K562 (cell line): Measurements from ENCODE around the gene CTCF. TPM values are rescaled to one million over a fixed set of nuclear protein-coding genes. Genes with fewer than 3 reads are reported as not detected.

ENCODE experiments used
- ATAC-seq: fragments of 200-7000 bp; cut with Tn5 transposase; 3 replicates; pipeline ENCODE4 v1.9.1; 2020; ENCODE audit warnings: moderate library complexity
- BruUV-seq: library from RNA; stranded (reverse); fragments of 400-500 nt; replicated peaks from 2 replicates; lab custom pipeline; 2021; lab: Mats Ljungman, UMichigan
- CTCF ChIA-PET: fragments of 300-600 bp; formaldehyde crosslinking; extraction: SDS; loops from one replicate; lab custom pipeline; 2021; ENCODE audit warnings: low intra/inter-chr PET ratio; lab: Yijun Ruan, JAX
- POLR2A ChIA-PET: fragments of 300-600, 350-650 bp; sonication (Branson Sonifier 250); formaldehyde crosslinking; extraction: SDS; loops from one replicate; lab custom pipeline; 2021; ENCODE audit warnings: antibody characterized with exemption, inconsistent platforms; lab: Yijun Ruan, JAX
- DNase-seq, 4 experiments: peaks; one replicate each; pipeline versions ENCODE4 v3.0.0 to v3.0.0-alpha.2; 2011 to 2018; ENCODE audit warnings: low spot score in 3 of 4, mixed read lengths in 3 of 4; ENCODE audit errors: extremely low read depth in 1 of 4
- FAIRE-seq: peaks from 2 replicates; lab custom pipeline; 2011; peaks lifted over from hg19 to GRCh38; lab: Jason Lieb, UNC
- H2AFZ ChIP-seq: 2 replicates; pipeline ENCODE4 v1.6.0; 2011; ENCODE audit warnings: low read depth, low read length, control low read depth, inconsistent platforms
- H3K27ac ChIP-seq: fragments of 200-600 bp; 3 replicates; pipeline ENCODE4 v1.8.0; 2011; ENCODE audit warnings: low read depth, mild to moderate bottlenecking, control low read depth, inconsistent platforms, low read length, moderate library complexity, mixed read lengths; ENCODE audit errors: extremely low read depth
- H3K27me3 ChIP-seq, 2 experiments: fragments of 300-600 bp in 1 of 2; 2 replicates in 1 of 2; 3 replicates in 1 of 2; pipeline versions ENCODE4 v1.6.0 to v1.8.0; 2011; ENCODE audit warnings: inconsistent platforms in 2 of 2, low read length in 2 of 2, mild to moderate bottlenecking in 1 of 2, mixed read lengths in 1 of 2, moderate library complexity in 1 of 2; ENCODE audit not compliant: control insufficient read depth in 2 of 2, insufficient read depth in 2 of 2
- H3K36me3 ChIP-seq: fragments of 300-600 bp; 3 replicates; pipeline ENCODE4 v1.8.0; 2011; ENCODE audit warnings: mild to moderate bottlenecking, low read length, inconsistent platforms; ENCODE audit not compliant: control insufficient read depth, insufficient read depth
- H3K4me1 ChIP-seq, 2 experiments: fragments of 200-600 bp in 1 of 2; replicated peaks in 1 of 2; 2 replicates in 1 of 2; 3 replicates in 1 of 2; pipeline versions ENCODE4 v1.5.1 to v1.8.0; 2011; ENCODE audit warnings: inconsistent platforms in 2 of 2, low read length in 2 of 2, mild to moderate bottlenecking in 1 of 2, mixed read lengths in 1 of 2, moderate library complexity in 1 of 2; ENCODE audit not compliant: control insufficient read depth in 2 of 2, insufficient read depth in 2 of 2
- H3K4me2 ChIP-seq: 2 replicates; pipeline ENCODE4 v1.6.1; 2011; ENCODE audit warnings: low read length, control low read depth, inconsistent platforms, mixed read lengths; ENCODE audit not compliant: insufficient read depth
- H3K4me3 ChIP-seq: fragments of 200-600 bp; sonication (generic), shearing (Covaris generic); 2 replicates; pipeline ENCODE4 v1.5.1; 2016; ENCODE audit warnings: control low read depth, inconsistent platforms
- H3K79me2 ChIP-seq: fragments of 200-600 bp; 3 replicates; pipeline ENCODE4 v1.8.0; 2011; ENCODE audit warnings: low read length, inconsistent platforms; ENCODE audit not compliant: control insufficient read depth, insufficient read depth
- H3K9ac ChIP-seq, 2 experiments: 2 replicates each; pipeline versions ENCODE4 v1.6.0 to v1.6.1; 2011; ENCODE audit warnings: low read depth in 2 of 2, low read length in 2 of 2, control low read depth in 1 of 2, inconsistent platforms in 1 of 2, mild to moderate bottlenecking in 1 of 2, mixed read lengths in 1 of 2; ENCODE audit not compliant: insufficient read depth in 1 of 2
- H3K9me1 ChIP-seq: one replicate; pipeline ENCODE4 v1.6.0; 2011; ENCODE audit warnings: inconsistent platforms, mild to moderate bottlenecking, low read length, moderate library complexity; ENCODE audit not compliant: control insufficient read depth, insufficient read depth
- H3K9me3 ChIP-seq: replicated peaks from 2 replicates; pipeline ENCODE4 v1.5.1; 2011; ENCODE audit warnings: low read depth, low read length, inconsistent platforms; ENCODE audit not compliant: control insufficient read depth, insufficient read depth
- H4K20me1 ChIP-seq: replicated peaks from 2 replicates; pipeline ENCODE4 v1.6.1; 2011; ENCODE audit warnings: low read length, inconsistent platforms, mixed read lengths; ENCODE audit not compliant: control insufficient read depth, insufficient read depth
- CBFB ChIP-seq: sonication (generic); formaldehyde crosslinking; IDR thresholded peaks from 2 replicates; pipeline ENCODE4 v1.4.0; 2020; ENCODE audit warnings: mild to moderate bottlenecking, missing genetic modification reagents
- CREM ChIP-seq: IDR thresholded peaks from 2 replicates; pipeline ENCODE4 v1.6.1; 2014; ENCODE audit warnings: antibody characterized with exemption, low read depth
- ESRRA ChIP-seq: fragments of 450-650 bp; IDR thresholded peaks from 2 replicates; pipeline ENCODE4 v1.6.1; 2014; ENCODE audit warnings: low read depth, mild to moderate bottlenecking, moderate library complexity, borderline replicate concordance
- GATA2 ChIP-seq: sonication (generic); formaldehyde crosslinking; IDR thresholded peaks from 2 replicates; pipeline ENCODE4 v1.4.0; 2020; ENCODE audit warnings: mild to moderate bottlenecking, missing genetic modification reagents
- JUND ChIP-seq, 2 experiments: IDR thresholded peaks; 2 replicates in 1 of 2; 3 replicates in 1 of 2; pipeline ENCODE4 v1.6.1; 2011; ENCODE audit warnings: borderline replicate concordance in 2 of 2, low read depth in 2 of 2, low read length in 2 of 2, improper control_type of control experiment in 1 of 2, missing biosample characterization in 1 of 2, missing genetic modification characterization in 1 of 2, missing genetic modification reagents in 1 of 2
- NCOA1 ChIP-seq: fragments of 450-650 bp; IDR thresholded peaks from 2 replicates; pipeline ENCODE4 v1.6.1; 2016; ENCODE audit warnings: low read depth
- POLR2AphosphoS5 ChIP-seq: IDR thresholded peaks from 2 replicates; pipeline ENCODE4 v1.6.1; 2011; ENCODE audit warnings: mild to moderate bottlenecking, low read depth, low read length, moderate library complexity; ENCODE audit not compliant: control insufficient read depth, insufficient read depth
- RCOR1 ChIP-seq, 2 experiments: IDR thresholded peaks; 2 replicates each; pipeline ENCODE4 v1.6.1; 2012; ENCODE audit warnings: low read depth in 2 of 2, low read length in 2 of 2, borderline replicate concordance in 1 of 2, improper control_type of control experiment in 1 of 2
- U2AF1 ChIP-seq: fragments of 200-400 bp; formaldehyde crosslinking; optimal IDR thresholded peaks from 2 replicates; pipeline ENCODE3; 2017; ENCODE audit warnings: mild to moderate bottlenecking, low read depth, low read length, moderate library complexity
- ZNF766 ChIP-seq: fragments of 200-800 bp; sonication (Bioruptor generic); conservative IDR thresholded peaks from 2 replicates; pipeline ENCODE4 v1.6.1; 2016; ENCODE audit warnings: missing genetic modification characterization, missing compliant biosample characterization
- WGBS: fragments of 100-300 bp; shearing (Covaris generic); methylation state at CpG from one replicate; pipeline ENCODE4 v1.1.6; 2016; ENCODE audit warnings: low coverage, mixed read lengths; ENCODE audit not compliant: insufficient coverage; ENCODE audit errors: missing lambda C conversion rate; 5-methylcytosine and 5-hydroxymethylcytosine counted together
- in situ Hi-C: fragments of 300-500 bp; cut with MboI; formaldehyde crosslinking; loops from 4 replicates; pipeline ENCODE4 v1.15.0; 2018; ENCODE audit warnings: inconsistent platforms, mixed read lengths
- intact Hi-C: fragments of 100-400 bp; cut with micrococcal nuclease; formaldehyde crosslinking; loops from 2 replicates; pipeline ENCODE4 v1.14.2; 2022
- polyA plus RNA-seq, 8 experiments: library from polyadenylated mRNA; depleted of rRNA in 4 of 8; stranded (reverse) in 5 of 8; unstranded in 3 of 8; fragments of >200 nt; fragmentation: Nextera tagmentation in 2 of 8; fragmentation: Illumina TruSeq in 1 of 8; extraction: Ambion mirVana in 2 of 8; extraction: Trizol in 1 of 8; gene quantifications; 2 replicates each; pipeline versions ENCODE4 v1.2.1 to v1.2.3, GENCODE V29; 2011 to 2014; ENCODE audit warnings: inconsistent platforms in 1 of 8, missing spikeins in 1 of 8
- total RNA-seq, 7 experiments: library from RNA; depleted of rRNA in 6 of 7; stranded (reverse); fragments of >200 nt in 6 of 7; fragmentation: Illumina TruSeq in 2 of 7; extraction: Trizol in 2 of 7; gene quantifications; 2 replicates each; pipeline versions ENCODE4 v1.2.1 to v1.2.3, GENCODE V29; 2011 to 2021; ENCODE audit warnings: low replicate concordance in 1 of 7
- TF ChIP-seq, protein P1 (sequence below): sonication (generic); formaldehyde crosslinking; IDR thresholded peaks from 2 replicates; pipeline ENCODE4 v1.9.0; 2022; ENCODE audit warnings: mild to moderate bottlenecking, missing genetic modification reagents
- TF ChIP-seq, protein P2 (sequence below): sonication (generic); formaldehyde crosslinking; IDR thresholded peaks from 2 replicates; pipeline ENCODE4 v1.8.0; 2022; ENCODE audit warnings: mild to moderate bottlenecking, low read depth, missing genetic modification reagents
- TF ChIP-seq, protein P3 (sequence below): fragments of 450-650 bp; IDR thresholded peaks from 2 replicates; pipeline ENCODE4 v1.6.1; 2017; ENCODE audit warnings: antibody characterized with exemption
- TF ChIP-seq, protein P4 (sequence below), 2 experiments: fragments of 250-450 bp in 1 of 2; fragments of 450-650 bp in 1 of 2; sonication (Bioruptor Pico) in 1 of 2; IDR thresholded peaks; 2 replicates each; pipeline versions ENCODE4 v1.6.1 to v1.8.0; 2016 to 2021; ENCODE audit warnings: mild to moderate bottlenecking in 2 of 2, moderate library complexity in 2 of 2, missing compliant biosample characterization in 1 of 2, missing genetic modification characterization in 1 of 2

Gene CTCF
- total and polyA plus RNA-seq, 9 of the 15 experiments (the other 6 are each of a cell fraction or from before 2014, with no cell fraction given), result 7.8 to 49.2 (median 33.9) TPM

DNA sequence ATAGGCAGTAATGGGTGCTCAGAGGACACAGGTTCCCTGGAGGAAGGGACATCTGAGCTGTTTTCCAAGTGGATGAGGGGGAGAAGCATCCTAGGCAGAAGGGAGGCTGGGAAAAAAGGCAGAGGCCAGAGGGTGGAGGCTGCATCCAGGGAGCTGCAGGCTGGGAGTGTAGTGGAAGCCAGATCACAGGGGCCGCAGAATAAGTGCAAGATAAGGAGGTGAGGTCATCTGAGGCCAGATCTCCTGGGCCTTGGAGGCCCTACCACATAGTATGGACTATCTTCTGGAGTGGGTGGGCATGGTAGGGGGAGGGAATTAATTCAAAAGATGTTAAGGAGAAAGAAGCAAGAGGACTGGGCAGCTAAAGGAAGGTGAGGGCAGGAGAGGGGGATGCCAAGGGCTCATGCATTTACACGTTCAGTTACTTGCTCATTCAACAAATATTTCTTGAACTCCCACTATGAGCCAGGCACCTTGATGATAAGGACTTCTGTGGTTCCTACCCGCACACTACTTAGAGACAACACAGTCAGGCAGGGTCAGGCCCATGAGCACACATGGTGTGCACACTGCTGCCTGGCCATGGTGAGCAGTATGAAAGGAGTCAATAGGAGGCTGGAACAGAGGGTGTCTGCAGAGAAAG, 36.1 kb upstream of the CTCF start:
- peak in 3 of 4 experiments; percentile 47 to 69 (median 57) for DNase-seq
- peak; percentile 87 for FAIRE-seq
- no peaks in the 10 kb centered on the region for H3K9me3 ChIP-seq
- H3K4me2 ChIP-seq, result peak overlapping the region; percentile 49
- peaks cover 33 to 63% of the 10 kb centered on the region in 2 experiments for H3K4me1 ChIP-seq
- peak overlapping the region; percentile 18 to 65; a peak in 2 of 4 replicates for H3K9ac ChIP-seq
- POLR2A ChIA-PET, result interaction anchor here (0.6 to 1.9 kb wide), 4 partner anchors 15 to 388 kb away, joined by 3 to 8 read pairs (median 4); partner anchors contain the start of genes C16orf86, CTCF and ENKD1
- peak; percentile 28 for ATAC-seq
- 0% methylated on average over 3 of the region's 3 CpGs for WGBS
- CTCF ChIA-PET, result interaction anchor here (0.5 to 1.0 kb wide), 2 partner anchors 33 to 137 kb away, joined by 3 read pairs; no protein-coding TSS in a partner anchor
- no peaks in the 10 kb centered on the region for H3K9me1 ChIP-seq
- H3K4me3 ChIP-seq, result no peak overlapping the region
- H2AFZ ChIP-seq, result 0 out of 2 replicates have a peak overlapping the region, but pooled peaks have one; percentile 14
- no peak overlapping the region for H3K27ac ChIP-seq
- peaks cover 12% of the 10 kb centered on the region; the same call in 2 of the 3 replicates for H3K79me2 ChIP-seq
- H3K36me3 ChIP-seq, result no peaks in the 10 kb centered on the region
- H4K20me1 ChIP-seq, result no peaks in the 10 kb centered on the region; the same call in 1 of the 2 replicates
- intact Hi-C loops (loop anchor here (10.0 kb wide), 1 partner anchor 409 kb away; the partner anchor contains the start of genes CTRL and PSMB10), in situ Hi-C loops (loop anchor here (10.0 kb wide), 2 partner anchors 399 to 719 kb away; partner anchors contain the start of gene PLA2G15)
- no peaks in the 10 kb centered on the region for H3K27me3 ChIP-seq
- BruUV-seq, result no TSS peak
- TF ChIP-seq, protein P1, sequence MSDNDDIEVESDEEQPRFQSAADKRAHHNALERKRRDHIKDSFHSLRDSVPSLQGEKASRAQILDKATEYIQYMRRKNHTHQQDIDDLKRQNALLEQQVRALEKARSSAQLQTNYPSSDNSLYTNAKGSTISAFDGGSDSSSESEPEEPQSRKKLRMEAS (CRISPR knock-in tag), result peak; percentile 75
- TF ChIP-seq, protein P2, sequence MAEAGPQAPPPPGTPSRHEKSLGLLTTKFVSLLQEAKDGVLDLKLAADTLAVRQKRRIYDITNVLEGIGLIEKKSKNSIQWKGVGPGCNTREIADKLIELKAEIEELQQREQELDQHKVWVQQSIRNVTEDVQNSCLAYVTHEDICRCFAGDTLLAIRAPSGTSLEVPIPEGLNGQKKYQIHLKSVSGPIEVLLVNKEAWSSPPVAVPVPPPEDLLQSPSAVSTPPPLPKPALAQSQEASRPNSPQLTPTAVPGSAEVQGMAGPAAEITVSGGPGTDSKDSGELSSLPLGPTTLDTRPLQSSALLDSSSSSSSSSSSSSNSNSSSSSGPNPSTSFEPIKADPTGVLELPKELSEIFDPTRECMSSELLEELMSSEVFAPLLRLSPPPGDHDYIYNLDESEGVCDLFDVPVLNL (CRISPR knock-in tag), result no peak
- TF ChIP-seq CREM (peak; percentile 27; the same call in 1 of the 2 replicates), RCOR1 (IDR thresholded peaks at IDR 0.05; ENCODE audit: borderline replicate concordance in 1 of 2, low read depth in 2 of 2, low read length in 2 of 2) (peak in 1 of 2 experiments; percentile 59; a peak in 1 of 4 replicates), JUND (IDR thresholded peaks at IDR 0.05; ENCODE audit: borderline replicate concordance, low read depth, low read length) (peak; percentile 68), JUND (tag; IDR thresholded peaks at IDR 0.05; ENCODE audit: borderline replicate concordance, low read depth, low read length) (peak; percentile 88; the same call in 2 of the 3 replicates), CBFB (CRISPR knock-in tag) (peak; percentile 64; the same call in 1 of the 2 replicates), POLR2AphosphoS5 (no peak), NCOA1 (peak; percentile 22; the same call in 1 of the 2 replicates), ZNF766 (CRISPR knock-in tag) (peak; percentile 33; the same call in 1 of the 2 replicates), ESRRA (peak; percentile 32; the same call in 1 of the 2 replicates), GATA2 (CRISPR knock-in tag) (peak; percentile 56; the same call in 1 of the 2 replicates), U2AF1 (no peak)
- TF ChIP-seq, protein P3, sequence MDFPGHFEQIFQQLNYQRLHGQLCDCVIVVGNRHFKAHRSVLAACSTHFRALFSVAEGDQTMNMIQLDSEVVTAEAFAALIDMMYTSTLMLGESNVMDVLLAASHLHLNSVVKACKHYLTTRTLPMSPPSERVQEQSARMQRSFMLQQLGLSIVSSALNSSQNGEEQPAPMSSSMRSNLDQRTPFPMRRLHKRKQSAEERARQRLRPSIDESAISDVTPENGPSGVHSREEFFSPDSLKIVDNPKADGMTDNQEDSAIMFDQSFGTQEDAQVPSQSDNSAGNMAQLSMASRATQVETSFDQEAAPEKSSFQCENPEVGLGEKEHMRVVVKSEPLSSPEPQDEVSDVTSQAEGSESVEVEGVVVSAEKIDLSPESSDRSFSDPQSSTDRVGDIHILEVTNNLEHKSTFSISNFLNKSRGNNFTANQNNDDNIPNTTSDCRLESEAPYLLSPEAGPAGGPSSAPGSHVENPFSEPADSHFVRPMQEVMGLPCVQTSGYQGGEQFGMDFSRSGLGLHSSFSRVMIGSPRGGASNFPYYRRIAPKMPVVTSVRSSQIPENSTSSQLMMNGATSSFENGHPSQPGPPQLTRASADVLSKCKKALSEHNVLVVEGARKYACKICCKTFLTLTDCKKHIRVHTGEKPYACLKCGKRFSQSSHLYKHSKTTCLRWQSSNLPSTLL, result no peak
- TF ChIP-seq, protein P4, sequence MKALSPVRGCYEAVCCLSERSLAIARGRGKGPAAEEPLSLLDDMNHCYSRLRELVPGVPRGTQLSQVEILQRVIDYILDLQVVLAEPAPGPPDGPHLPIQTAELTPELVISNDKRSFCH (CRISPR knock-in tag; IDR thresholded peaks at IDR 0.05), result no peak
- TF ChIP-seq, protein P4 (tag; IDR thresholded peaks at IDR 0.05), result 0 out of 2 replicates have a peak, but pooled peaks have one; percentile 16
